ENCODE data around the gene KIAA0232.

KIAA0232 gene

DNA sequence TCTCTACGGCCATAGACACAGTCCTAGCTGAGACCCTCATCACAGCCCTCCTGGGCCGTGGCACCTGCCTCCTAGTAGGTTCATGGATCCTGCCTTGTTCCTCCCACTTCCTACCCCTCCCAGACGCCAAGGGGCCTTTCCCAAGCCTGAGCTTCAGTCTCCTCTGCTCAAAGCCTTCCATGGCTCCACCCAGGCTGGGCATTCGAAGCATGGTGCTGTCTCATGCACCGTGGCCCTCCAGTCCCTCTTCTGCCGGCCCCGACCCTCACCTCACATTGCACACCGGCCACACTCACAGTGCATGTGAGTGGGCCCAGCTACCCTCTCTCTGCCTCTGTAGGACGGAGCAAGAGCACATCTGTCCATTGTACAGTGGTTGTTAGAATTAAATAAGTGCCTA lies 21.7 kb upstream of the KIAA0232 start:
- Histone ChIP-seq H3K36me3 (ENCODE audit: control insufficient read depth in 1 of 2, insufficient read depth in 2 of 2, low read length in 2 of 2) (no peaks in the 10 kb centered on the region), H3K27me3 (ENCODE audit: low read depth, low read length) (no peaks in the 10 kb centered on the region), H3K4me3 (ENCODE audit: low read depth in 1 of 2, low read length in 2 of 2) (no peak overlapping the region), H3K4me1 (ENCODE audit: control insufficient read depth in 1 of 2, insufficient read depth in 2 of 2, low read length in 2 of 2) (no peaks in the 10 kb centered on the region), H3K27ac (ENCODE audit: low read length) (no peak overlapping the region), H3K9me3 (ENCODE audit: control insufficient read depth in 1 of 2, low read length in 2 of 2) (no peaks in the 10 kb centered on the region)

DNA sequence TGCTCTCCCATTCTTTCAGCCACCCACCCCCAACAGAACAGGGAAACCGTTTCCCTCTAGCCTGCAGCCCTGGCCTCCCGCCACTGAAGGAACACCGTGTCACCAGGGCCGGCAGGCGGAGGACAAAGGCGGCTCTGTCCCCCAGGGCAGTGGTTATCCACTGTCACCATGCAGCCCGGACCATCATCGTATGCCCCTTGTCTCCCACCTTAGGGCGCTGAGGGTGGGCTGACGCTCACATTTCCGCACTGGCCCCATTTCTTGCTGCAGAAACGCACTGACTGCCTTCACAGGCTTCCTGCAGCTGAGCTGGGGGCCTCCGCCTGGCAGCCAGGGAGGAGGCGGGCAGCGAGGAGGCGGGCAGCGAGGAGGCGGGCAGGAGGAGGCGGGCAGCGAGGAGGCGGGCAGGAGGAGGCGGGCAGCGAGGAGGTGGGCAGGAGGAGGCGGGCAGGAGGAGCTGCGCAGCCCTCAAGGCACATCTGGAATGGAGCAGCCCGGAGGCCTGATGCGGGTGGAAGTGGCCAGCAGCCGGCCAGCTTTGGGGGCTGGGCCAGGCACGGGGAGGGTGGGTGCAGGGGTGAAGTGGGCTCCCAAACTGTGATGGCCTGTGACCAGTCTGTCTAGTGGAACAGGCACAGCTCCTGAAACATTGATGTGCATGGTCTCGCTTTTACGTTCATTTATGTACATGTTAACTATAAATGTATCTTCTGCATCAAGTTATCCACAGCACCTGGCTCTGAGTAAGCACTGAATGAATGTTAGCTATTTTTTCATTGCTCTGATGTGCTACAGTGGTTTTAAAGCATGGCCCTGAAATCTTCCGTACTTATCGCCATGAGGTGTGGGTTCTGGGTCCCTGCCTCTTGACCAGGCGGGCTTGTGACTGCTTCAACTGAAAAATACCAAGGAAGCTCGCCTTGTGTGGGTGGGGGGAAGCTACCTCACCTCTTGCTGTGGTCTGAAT lies 20.6 kb upstream of the KIAA0232 start:
- Histone ChIP-seq H3K36me3 (ENCODE audit: control insufficient read depth in 1 of 2, insufficient read depth in 2 of 2, low read length in 2 of 2) (no peaks in the 10 kb centered on the region), H3K4me1 (ENCODE audit: control insufficient read depth in 1 of 2, insufficient read depth in 2 of 2, low read length in 2 of 2) (no peaks in the 10 kb centered on the region), H3K4me3 (ENCODE audit: low read depth in 1 of 2, low read length in 2 of 2) (no peak overlapping the region), H3K27ac (ENCODE audit: low read length) (no peak overlapping the region), H3K9me3 (ENCODE audit: control insufficient read depth in 1 of 2, low read length in 2 of 2) (no peaks in the 10 kb centered on the region), H3K27me3 (ENCODE audit: low read depth, low read length) (no peaks in the 10 kb centered on the region)

DNA sequence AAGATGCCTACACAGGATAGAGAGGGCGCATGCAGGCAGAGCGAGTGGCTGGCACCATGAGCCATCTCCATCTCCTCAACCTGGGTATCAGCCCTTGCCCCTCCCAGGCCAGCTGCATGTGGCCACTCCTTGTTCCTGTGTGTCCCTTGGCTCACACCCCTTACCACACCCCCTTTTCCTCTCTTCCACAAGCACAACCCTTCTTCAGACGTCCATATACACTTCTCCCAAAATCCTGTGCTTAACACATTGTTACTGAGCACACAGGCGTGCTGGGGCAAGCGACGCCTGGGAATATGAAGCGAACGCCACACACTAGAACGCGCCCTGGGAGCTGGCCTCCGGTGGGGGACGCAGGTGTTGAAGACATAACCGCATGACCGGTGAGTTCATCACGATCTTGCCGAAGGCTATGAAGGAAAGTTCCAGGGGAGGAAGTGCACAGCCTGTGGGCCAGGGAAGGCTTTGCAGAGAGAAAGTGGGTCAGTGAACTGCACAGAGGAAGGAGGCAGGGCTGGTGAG lies 19.1 kb upstream of the KIAA0232 start:
- Histone ChIP-seq H3K4me1 (ENCODE audit: control insufficient read depth in 1 of 2, insufficient read depth in 2 of 2, low read length in 2 of 2) (peaks cover 0 to 4% of the 10 kb centered on the region in 2 donors), H3K9me3 (ENCODE audit: control insufficient read depth in 1 of 2, low read length in 2 of 2) (no peaks in the 10 kb centered on the region), H3K36me3 (ENCODE audit: control insufficient read depth in 1 of 2, insufficient read depth in 2 of 2, low read length in 2 of 2) (no peaks in the 10 kb centered on the region), H3K27me3 (ENCODE audit: low read depth, low read length) (no peaks in the 10 kb centered on the region), H3K27ac (ENCODE audit: low read length) (no peak overlapping the region), H3K4me3 (ENCODE audit: low read depth in 1 of 2, low read length in 2 of 2) (no peak overlapping the region)

DNA sequence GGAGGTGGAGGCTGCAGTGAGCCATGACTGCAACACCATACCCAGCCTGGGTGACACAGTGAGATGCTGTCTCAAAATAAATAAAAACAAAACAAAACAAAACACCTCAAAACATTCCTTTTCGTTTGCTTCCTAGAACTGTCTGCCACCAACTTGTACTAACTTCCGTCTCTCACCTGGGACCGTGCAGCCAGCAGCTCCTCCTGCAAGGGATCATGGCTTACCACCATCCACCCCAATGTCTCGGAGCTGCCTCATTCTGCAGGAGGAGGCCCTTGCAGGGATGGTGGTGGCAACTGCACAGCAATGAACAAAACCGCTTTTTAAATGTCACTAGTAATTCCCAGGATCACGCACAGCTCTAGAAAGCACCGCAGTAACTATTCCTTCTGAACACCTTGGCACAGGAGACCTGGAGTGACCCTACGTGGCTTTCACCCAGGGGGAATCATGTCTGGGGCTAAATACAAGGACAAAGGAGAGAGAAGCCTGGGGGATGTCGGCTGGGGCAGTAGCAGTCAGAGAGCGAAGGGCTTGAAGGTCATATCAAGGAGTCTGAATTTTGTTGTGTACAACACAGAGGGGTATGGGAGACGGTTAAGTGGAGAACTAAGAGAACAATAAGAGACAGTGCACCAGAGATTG lies 17.4 kb upstream of the KIAA0232 start:
- Histone ChIP-seq H3K4me3 (ENCODE audit: low read depth in 1 of 2, low read length in 2 of 2) (no peak overlapping the region), H3K36me3 (ENCODE audit: control insufficient read depth in 1 of 2, insufficient read depth in 2 of 2, low read length in 2 of 2) (no peaks in the 10 kb centered on the region), H3K27ac (ENCODE audit: low read length) (no peak overlapping the region), H3K9me3 (ENCODE audit: control insufficient read depth in 1 of 2, low read length in 2 of 2) (no peaks in the 10 kb centered on the region), H3K27me3 (ENCODE audit: low read depth, low read length) (no peaks in the 10 kb centered on the region), H3K4me1 (ENCODE audit: control insufficient read depth in 1 of 2, insufficient read depth in 2 of 2, low read length in 2 of 2) (peaks cover 0 to 4% of the 10 kb centered on the region in 2 donors)

DNA sequence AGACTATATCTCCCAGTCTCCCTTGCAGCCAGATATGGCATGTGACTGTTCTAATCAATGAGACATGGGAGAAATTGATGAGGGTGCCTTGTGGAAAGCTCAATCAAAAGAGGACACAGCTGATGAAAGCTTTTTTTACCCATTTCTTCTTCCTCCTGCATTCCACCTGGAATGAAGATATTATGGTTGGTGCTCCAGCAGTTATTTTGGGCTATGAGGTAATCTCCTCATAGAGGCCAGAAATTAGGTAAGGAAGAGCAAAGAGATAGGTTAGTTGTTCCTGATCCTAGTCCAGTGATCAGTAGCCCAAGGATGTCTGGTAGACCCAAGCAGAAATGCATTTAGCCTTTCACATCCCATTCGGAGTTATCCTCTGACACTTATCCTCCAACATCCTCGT lies 16.8 kb upstream of the KIAA0232 start:
- Histone ChIP-seq H3K4me3 (ENCODE audit: low read depth in 1 of 2, low read length in 2 of 2) (no peak overlapping the region), H3K9me3 (ENCODE audit: control insufficient read depth in 1 of 2, low read length in 2 of 2) (no peaks in the 10 kb centered on the region), H3K27me3 (ENCODE audit: low read depth, low read length) (no peaks in the 10 kb centered on the region), H3K4me1 (ENCODE audit: control insufficient read depth in 1 of 2, insufficient read depth in 2 of 2, low read length in 2 of 2) (peaks cover 0 to 4% of the 10 kb centered on the region in 2 donors), H3K27ac (ENCODE audit: low read length) (no peak overlapping the region), H3K36me3 (ENCODE audit: control insufficient read depth in 1 of 2, insufficient read depth in 2 of 2, low read length in 2 of 2) (no peaks in the 10 kb centered on the region)

DNA sequence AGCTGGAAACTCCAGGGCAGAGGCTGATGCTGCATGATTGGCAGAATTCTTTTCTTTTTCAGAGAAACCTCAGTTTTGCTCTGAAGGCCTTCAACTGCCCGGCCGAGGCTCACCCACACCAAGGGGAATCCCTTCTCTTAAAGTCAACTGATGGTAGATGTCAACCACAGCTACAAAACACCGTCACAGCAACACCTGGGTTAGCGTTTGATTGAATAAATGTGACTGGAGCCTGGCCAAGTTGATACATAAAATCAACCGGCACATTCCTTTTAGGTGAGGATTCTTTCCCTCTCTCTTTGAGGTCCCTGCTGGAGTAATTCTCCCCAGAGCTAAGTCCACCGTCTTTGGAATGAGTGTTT lies 15.2 kb upstream of the KIAA0232 start:
- Histone ChIP-seq H3K4me1 (ENCODE audit: control insufficient read depth in 1 of 2, insufficient read depth in 2 of 2, low read length in 2 of 2) (peaks cover 1 to 4% of the 10 kb centered on the region in 2 donors), H3K27me3 (ENCODE audit: low read depth, low read length) (no peaks in the 10 kb centered on the region), H3K9me3 (ENCODE audit: control insufficient read depth in 1 of 2, low read length in 2 of 2) (no peaks in the 10 kb centered on the region), H3K27ac (ENCODE audit: low read length) (no peak overlapping the region), H3K4me3 (ENCODE audit: low read depth in 1 of 2, low read length in 2 of 2) (no peak overlapping the region), H3K36me3 (ENCODE audit: control insufficient read depth in 1 of 2, insufficient read depth in 2 of 2, low read length in 2 of 2) (no peaks in the 10 kb centered on the region)

DNA sequence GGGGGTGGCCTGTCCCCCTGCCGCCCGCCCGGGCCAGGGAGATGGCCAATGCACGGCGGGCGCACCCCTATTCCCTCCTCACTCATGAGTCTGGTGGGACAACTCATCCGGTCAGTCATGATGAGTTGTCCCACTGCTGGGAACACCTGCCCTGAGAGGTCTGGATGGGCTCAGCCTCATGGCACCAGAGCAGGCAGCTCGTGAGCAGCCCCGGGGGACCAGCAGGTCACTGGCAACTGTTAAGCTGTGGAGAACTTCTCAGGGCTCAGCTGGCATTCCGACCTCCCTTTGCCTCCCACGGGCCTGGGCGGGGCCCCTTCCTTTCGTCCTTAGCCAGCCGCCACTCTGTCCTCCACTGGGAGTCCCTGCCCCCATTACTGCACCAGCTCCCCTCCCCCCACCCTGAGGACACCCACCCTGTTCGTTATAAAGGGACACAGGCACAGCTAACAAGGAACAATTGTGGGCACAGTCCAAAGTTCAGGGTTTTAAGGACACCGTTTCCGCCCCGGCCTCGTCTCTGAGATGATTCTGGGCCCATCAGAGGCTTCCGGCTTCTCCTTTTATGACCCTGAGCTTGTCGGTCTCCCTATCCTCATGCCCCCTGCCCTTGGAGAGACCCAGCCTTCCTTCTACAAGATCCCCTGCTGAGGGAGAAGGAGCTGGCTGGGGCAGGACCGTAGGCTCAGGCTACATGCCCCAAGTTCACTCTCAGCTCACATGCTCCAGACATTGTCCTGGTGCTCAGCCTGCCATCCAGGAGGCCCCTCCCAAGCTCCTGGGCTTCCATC lies 14.6 kb upstream of the KIAA0232 start:
- Histone ChIP-seq H3K27me3 (ENCODE audit: low read depth, low read length) (no peaks in the 10 kb centered on the region), H3K27ac (ENCODE audit: low read length) (no peak overlapping the region), H3K4me1 (ENCODE audit: control insufficient read depth in 1 of 2, insufficient read depth in 2 of 2, low read length in 2 of 2) (peaks cover 4 to 6% of the 10 kb centered on the region in 2 donors), H3K4me3 (ENCODE audit: low read depth in 1 of 2, low read length in 2 of 2) (no peak overlapping the region), H3K36me3 (ENCODE audit: control insufficient read depth in 1 of 2, insufficient read depth in 2 of 2, low read length in 2 of 2) (no peaks in the 10 kb centered on the region), H3K9me3 (ENCODE audit: control insufficient read depth in 1 of 2, low read length in 2 of 2) (no peaks in the 10 kb centered on the region)

DNA sequence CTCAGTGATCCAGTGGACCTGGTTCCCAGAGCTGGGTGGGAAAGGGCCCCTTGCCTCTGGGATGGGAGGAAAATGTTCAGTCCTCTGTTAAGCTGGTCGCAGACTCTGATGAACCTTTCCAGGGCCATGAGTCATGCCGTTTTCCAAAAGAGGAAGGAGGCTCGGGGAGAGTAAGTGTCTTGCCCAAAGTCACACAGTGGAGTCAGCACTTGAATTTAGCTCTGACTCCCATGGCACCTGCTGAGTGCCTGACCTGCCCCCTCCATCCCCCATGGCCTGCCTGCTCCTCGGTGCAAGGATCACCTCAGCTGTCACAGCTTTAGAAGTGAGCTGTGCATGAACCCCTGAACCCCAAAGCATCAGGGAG lies 14.0 kb upstream of the KIAA0232 start:
- Histone ChIP-seq H3K27ac (ENCODE audit: low read length) (no peak overlapping the region), H3K9me3 (ENCODE audit: control insufficient read depth in 1 of 2, low read length in 2 of 2) (no peaks in the 10 kb centered on the region), H3K4me1 (ENCODE audit: control insufficient read depth in 1 of 2, insufficient read depth in 2 of 2, low read length in 2 of 2) (peaks cover 4 to 6% of the 10 kb centered on the region in 2 donors), H3K27me3 (ENCODE audit: low read depth, low read length) (no peaks in the 10 kb centered on the region), H3K36me3 (ENCODE audit: control insufficient read depth in 1 of 2, insufficient read depth in 2 of 2, low read length in 2 of 2) (no peaks in the 10 kb centered on the region), H3K4me3 (ENCODE audit: low read depth in 1 of 2, low read length in 2 of 2) (no peak overlapping the region)

DNA sequence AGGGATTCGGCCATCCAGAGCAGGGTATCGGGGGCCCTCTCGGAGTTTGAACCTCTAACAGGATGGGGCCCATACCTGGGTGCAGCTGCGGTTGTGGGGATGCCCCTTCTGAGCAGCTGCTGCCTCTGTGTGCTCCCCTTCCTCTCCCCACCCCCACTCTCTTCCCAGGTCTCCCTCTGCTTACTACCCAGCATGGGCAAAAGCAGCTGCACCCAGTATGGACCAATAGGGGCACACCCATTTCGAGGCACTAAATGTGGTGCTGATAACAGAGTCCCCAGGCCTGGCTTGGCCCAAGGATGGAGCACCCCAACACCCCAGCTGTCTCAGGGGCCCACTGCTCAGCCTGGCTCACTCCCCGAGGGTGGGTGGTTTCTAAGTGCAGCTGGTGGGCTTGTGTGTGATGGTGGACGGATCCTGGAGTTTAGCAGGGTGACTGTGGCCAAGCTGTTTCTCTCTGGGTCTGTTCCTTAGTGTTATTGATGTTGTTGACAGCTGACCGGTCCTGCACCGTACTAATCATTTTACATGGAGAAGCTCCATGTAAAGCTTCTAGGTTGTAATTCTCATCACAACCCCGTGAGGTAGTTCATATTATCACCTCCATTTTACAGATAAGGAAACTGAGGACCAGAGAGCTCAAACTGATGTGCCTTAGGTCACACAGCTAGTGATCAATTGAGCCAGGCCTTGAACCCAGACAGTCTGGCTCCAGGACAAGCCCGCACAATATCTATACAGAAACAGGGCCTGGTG lies 13.1 kb upstream of the KIAA0232 start:
- H3K36me3 ChIP-seq (ENCODE audit: control insufficient read depth in 1 of 2, insufficient read depth in 2 of 2, low read length in 2 of 2): no peaks in the 10 kb centered on the region
- no peak overlapping the region for H3K27ac ChIP-seq (ENCODE audit: low read length)
- no peak overlapping the region for H3K4me3 ChIP-seq (ENCODE audit: low read depth in 1 of 2, low read length in 2 of 2)
- H3K4me1 ChIP-seq (ENCODE audit: control insufficient read depth in 1 of 2, insufficient read depth in 2 of 2, low read length in 2 of 2): peaks cover 4 to 6% of the 10 kb centered on the region in 2 donors
- no peaks in the 10 kb centered on the region for H3K27me3 ChIP-seq (ENCODE audit: low read depth, low read length)
- H3K9me3 ChIP-seq (ENCODE audit: control insufficient read depth in 1 of 2, low read length in 2 of 2): no peaks in the 10 kb centered on the region

DNA sequence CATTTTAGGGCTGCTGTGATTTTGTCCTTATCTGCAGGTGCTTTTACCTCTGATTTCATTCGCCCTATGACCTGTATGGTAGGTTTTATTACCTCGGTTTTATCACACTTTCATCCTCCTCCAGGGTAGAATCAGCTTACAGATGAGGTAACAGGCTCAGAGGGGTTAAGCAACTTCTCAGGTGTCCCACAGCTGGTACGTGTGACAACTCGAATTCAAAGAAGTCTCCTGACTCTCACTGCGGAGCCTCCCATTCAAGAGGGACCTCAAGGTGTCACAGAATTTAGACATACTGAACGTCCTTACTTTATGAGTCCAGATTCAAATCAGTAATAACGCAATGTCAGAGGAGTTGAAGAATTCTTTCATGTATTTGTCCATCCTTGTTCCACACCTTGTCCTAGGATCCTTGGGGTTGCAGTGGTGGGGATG lies 12.5 kb upstream of the KIAA0232 start:
- no peaks in the 10 kb centered on the region for H3K36me3 ChIP-seq (ENCODE audit: control insufficient read depth in 1 of 2, insufficient read depth in 2 of 2, low read length in 2 of 2)
- no peaks in the 10 kb centered on the region for H3K9me3 ChIP-seq (ENCODE audit: control insufficient read depth in 1 of 2, low read length in 2 of 2)
- H3K4me1 ChIP-seq (ENCODE audit: control insufficient read depth in 1 of 2, insufficient read depth in 2 of 2, low read length in 2 of 2): peaks cover 4 to 6% of the 10 kb centered on the region in 2 donors
- H3K27me3 ChIP-seq (ENCODE audit: low read depth, low read length): no peaks in the 10 kb centered on the region
- H3K27ac ChIP-seq (ENCODE audit: low read length): no peak overlapping the region
- H3K4me3 ChIP-seq (ENCODE audit: low read depth in 1 of 2, low read length in 2 of 2): no peak overlapping the region

All from muscle layer of duodenum (tissue), 2 donors.